Effector CD8-positive, alpha-beta T cell (primary cell): Measurements from ENCODE around the gene VPS37D.
A peak's percentile ranks its signal among the peaks of the same experiment; 100 is the strongest.
"Not testable (repeated sequence)": the region's sequence is repeated elsewhere in the genome, so short reads cannot be mapped to it uniquely, and the experiment has no call there.

Source experiments
- DNase-seq: peaks from one replicate; lab custom pipeline; 2025; lab: John Stamatoyannopoulos, UW

VPS37D gene

DNA sequence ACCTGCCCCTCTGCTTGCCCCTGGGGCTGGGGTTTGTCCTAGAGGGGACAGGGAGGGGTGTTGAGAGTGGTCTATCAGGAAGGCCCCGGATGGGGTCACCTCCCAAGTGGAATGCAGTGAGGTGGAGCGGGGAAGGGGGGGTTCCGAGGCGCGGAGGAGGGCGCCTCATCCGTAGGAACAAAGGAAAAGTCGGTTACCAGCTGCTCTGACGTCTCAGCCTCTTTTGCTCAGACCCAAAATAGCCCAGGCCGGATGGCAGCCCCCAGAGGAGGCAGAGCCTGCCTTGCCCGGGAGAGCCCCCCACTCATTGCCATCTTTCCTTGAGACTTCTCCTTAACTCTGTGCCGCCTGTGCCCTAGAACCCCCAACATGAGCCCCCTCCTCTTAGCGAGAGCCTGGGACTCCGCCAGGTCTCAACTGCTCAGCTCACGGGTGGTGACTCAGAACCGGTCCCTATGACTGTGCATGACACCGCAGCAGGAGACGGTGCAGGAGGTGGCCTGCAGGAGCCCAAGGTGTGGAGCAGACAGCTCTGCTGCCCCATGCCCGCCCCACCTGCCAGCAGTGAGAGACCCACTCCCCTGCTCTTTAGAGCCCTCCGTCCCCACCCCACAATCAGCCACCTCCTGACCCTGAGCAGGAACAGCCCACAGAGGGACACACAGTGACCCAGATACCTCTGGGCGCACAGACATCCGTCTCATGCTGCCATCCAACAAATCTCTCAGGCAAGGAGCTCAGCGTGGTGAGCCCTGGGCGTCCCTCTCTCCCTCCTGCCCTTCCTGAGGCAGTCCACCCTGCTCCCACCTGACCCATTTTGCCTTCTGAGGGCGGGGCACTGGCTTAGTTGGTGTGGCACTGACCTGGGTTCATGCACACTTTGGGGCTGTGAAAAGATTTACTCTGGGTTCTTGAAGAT lies 38.8 kb downstream of the VPS37D start:
- DNase-seq, result no peak

DNA sequence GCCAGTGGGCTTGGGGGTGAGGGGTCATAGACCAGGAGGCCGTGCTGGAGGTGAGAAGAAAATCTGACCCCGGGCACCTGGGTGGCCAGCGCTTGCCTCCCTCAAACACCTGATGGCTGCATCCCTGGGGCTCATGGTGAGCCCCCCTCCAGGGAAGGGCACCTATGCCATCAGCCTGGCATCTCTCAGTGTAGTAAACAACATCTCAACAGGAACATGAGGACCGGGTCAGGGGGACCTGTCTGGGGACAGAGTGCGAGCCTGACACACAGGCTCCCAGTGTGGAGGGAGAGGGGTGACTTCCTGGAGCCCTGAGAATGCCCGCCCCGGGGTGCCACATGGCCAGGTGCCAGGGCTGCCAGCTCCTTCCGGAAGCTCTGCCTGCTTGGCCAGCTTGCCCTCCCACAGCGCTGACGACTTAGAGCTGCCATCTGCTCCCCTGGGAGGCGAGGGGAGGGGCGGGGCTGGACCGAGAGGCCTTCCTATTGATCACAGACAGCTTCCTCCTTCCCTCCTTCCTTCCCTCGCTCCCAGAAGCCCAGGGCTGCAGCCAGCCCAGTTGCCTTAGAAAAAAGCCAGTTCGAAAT lies 39.5 kb downstream of the VPS37D start:
- DNase-seq, result peak; percentile 21

DNA sequence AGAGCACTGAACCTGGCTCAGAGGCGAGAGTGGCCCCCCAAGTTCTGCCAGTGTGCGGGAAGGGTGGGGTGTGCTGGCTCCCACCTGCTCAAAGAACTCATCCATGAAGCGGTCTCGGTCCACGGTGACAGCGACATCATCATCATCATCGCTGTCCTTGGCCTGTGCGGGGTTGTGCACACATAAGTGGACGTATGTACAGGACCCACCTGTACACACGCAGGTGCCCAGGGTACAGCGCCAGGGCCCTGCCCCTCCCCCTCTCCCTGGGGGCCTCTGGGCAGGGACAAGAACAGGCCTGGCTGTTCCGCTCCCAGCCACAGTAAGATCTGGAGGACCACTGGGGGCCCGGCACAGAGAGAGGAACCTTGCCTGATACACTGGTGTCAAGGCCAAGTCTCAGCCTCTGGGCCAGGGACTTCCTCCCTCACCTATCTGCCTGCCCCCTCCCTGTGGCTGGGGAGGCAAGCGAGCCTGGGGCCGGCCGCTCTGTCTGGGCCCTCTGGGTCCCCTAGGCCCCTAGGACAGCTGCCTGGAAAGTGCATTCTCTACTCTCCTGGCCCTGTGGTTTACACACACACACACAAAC lies 41.4 kb downstream of the VPS37D start:
- no peak for DNase-seq

DNA sequence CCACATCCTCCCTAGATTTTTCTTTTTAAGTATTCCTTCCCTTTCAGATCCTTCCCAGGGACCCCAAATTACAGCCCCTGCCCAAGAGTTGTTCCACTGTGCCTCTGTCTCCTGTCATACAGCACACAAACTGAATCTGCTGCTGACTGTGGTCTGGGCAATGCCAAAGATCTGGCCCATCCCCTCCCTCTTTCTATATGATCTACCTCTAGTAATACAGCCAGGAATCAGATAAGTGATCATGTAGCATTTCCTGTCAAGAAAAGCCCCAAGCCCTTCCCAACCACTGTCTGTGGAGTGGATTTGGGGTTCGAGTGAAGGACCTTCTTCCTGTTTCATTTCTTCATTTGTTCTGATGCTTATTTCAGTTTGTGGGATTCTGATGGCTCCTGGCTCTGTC lies 45.1 kb downstream of the VPS37D start:
- no peak for DNase-seq

DNA sequence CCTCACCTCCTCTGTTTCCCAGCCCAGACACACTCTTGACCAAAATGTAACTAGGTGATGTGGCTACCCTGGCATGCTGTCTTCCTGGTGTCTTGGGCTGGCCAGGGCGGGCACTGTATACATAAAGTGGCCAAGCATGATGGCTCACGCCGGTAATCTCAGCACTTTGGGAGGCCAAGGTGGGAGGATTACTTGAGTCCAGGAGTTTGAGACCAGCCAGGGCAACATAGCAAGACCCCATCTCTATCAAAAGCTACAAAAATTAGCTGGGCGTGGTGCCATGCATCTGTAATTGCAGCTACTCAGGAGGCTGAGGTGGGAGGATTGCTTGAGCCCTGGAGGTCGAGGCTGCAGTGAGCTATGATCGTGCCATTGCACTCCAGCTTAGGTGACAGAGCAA lies 45.7 kb downstream of the VPS37D start:
- DNase-seq, result not testable (repeated sequence)

DNA sequence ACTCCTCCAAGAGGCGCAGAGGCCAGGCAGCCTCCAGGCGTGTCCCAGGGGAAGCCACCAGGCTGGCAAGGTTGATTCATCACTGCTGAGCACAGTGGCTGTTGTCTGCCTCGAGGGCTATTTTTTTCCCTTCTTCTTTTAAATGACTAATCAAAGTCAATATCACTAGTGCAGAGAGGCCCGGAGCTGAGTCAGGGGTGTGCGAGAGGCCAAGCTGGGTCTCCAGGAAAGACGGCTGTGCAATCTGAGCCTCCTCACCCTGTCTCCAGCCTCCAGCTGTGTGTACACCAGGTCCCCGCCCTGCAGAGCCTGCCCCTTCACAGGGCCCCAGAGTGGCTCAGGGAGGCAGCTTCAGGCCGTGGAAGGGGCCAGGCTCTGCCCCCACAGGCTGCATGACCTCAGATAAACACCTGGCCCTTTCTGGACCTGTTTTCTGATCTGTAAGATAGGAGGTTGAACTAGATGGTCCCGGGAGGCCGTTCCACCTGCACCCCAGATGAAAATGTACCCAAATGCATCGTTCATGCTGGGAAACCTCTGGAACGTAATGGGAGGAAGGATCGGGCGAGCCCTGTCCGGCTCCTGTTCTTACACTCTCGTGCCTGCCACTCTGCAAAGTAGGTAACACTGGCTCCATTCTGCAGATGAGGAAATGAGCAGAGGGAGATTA lies 48.2 kb downstream of the VPS37D start:
- DNase-seq, result no peak

DNA sequence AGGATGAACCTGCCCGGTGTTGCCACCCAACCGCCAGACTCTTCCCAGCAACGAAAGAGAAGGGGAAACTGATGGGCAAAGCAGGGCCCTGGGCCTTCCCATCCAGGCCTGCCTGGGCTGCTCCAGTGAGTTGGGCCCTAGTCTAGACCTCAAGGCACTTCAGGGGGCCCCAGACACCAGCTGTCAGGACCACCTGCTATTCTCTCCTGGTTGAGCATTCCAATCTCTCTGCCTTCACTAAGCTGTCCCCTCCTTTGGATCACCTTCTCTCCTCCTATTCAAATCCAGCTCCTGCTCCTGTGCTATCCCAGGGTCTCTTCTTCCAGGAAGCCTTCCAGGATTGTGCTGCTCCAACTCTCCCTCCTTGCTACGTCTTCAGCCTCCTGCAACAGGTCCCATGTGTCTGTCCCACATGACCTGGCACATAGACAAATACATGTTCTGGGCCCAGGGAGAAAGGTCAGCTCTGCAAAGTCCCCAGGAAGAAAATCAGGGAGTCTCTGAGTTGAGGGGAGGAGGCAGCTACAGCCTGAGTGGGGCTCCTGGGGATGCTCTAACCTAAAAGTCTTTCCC lies 48.8 kb downstream of the VPS37D start:
- no peak for DNase-seq

DNA sequence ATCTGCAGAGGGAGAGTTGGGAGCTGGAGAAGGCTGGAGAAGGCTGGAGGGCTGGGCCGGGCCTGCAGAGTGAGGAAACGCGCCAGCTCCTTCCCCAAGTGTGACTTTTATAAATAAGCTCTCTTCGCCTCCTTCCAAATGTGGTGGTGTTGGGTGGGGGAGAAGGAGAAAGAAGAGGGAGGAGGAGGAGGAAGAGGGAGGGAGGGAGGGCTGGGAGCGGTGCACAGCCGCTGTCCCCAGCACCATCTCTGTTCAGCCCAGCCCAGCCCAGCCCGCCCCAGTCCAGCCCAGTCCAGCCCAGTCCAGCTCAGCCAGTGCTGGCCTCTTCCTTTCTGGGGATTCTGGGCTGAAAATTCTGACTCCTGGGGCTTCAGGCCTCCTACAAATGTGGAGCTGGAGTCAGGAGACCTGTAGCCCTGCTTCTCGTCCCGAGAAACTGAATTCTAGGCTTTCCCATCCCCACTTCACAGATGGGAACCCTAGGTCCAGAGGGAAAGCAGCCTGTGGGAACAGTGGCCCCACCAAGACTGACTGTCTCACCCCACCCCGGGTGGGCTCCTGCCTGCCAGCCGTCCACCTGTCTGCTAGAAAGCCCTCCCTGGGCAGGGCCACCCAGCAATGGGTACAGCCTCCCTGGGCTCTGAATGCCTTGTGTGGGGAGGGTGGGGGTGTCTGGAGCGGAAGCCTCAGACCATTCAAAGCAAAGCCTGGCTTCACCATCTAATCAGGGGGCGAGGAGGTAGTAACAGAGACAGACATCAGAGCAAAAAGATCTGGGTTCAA lies 49.6 kb downstream of the VPS37D start:
- DNase-seq, result no peak

DNA sequence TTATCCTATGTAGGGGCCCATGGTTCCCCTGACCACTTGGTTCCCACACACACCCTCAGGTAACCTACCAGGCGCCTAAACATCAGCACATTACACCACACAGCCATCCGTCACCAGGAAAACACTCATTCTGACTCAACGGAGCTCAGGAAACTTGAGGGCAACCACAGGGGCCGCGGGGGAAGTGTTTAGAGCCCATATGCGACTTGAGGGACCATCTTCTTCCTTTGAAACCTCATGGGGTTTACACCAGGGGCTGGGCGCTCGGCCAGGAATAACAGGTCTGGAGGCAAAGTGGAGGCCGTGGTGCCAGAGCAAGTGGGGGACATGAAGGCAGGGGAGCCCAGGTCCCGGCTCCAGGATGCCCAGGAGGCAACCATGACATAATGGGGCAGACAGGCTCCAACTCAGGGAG lies 50.4 kb downstream of the VPS37D start:
- DNase-seq, result peak; percentile 39

DNA sequence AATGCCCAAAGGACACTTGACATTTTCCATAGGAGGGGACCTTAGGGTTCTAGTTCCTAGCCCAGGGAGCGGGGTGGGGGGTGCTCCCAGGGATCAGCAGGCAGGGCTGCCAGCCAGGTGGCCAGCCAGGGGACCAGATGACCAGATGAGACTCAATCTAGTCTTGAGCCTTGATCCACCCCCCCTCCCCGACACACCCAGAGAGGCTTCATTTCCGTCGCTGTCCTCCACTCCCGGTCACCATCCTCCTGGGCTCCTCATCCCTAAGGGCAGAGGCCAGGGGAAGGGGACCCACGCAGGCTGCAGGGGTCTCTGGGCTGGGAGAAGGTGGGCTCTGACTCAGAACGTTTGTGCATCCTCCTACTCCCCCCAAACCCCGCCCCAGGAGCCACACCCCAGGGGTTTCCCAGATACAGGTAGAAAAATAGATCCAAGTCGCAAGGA lies 50.8 kb downstream of the VPS37D start:
- DNase-seq, result no peak

DNA sequence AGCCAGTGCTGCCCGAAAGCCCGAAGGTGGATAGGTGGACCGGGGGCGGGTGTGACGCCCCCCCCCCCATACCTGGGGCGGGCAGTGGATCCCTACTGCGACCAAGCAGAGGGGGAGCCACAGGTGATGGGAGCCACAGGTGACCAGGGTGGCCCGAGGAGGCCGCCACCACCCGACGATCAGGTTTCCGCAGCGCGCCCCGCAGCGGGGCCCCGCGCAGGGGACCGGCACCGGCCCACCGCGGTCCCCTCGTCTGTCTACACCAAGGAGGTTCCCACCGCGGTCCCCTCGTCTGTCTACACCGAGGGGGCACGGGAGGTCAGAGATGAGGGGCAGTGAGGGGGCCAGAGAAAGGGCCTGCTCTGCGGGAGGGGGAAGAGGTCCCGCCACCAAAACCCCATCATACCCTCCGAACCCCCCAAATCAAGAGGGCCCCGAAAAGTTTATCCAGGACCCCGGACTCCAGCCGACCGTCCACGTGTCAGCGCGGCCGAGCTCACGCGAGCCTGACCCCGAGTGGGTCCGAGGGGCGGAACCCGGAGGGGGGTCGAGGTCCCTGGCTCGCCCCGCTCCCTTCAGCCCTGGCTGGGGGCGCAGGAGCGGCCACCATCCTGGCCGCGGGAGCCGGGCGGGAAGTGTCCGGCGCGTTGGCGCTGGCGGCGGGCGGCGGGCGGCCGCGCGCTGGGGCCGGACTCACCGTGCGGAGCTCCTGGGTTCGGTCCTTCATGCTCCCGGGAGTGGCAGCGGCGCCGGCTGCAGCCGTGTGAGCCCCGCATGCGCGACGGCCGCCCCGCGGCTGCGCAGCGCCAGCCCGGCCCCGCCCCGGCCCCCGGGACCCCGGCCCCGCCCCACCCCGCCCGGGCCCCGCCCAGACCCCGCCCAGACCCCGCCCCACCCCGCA lies 51.5 kb downstream of the VPS37D start, which contains the start of gene STX1A:
TSS of gene STX1A (minus strand) at position 765 of the 901 bp plus-strand sequence. CDS start at position 727, 38 bp downstream.
- DNase-seq, result peak; percentile 61

DNA sequence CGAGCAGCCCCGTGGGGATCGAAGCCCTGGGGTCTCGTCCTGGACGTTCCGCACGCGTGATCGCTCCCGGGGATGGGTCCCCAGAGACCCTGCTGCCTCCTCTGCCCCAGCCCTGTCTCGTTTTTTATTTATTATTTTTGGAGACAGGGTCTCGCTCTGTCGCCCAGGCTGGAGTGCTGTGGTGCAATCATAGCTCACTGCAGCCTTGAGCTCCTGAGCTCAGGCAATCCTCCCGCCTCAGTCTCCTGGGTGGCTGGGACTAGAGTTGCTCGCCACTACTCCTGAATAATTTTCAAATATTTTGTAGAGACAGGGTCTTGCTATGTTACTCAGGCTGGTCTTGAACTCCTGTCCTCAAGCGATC lies 52.2 kb downstream of the VPS37D start:
- no peak for DNase-seq

DNA sequence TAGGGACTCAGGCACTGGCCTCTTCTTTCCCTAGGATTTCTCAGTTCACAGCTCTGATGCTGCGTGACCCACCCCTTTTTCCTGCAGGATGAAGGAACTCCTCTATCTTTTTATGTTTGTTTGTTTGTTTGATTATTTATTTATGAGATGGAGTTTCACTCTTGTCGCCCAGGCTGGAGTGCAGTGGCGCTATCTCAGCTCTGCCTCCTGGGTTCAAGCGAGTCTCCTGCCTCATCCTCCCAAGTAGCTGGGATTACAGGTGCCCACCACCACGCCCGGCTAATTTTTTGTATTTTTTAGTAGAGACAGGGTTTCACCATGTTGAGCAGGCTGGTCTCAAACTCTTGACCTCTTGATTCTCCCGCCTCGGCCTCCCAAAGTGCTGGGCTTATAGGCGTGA lies 52.8 kb downstream of the VPS37D start:
- DNase-seq, result not testable (repeated sequence)

DNA sequence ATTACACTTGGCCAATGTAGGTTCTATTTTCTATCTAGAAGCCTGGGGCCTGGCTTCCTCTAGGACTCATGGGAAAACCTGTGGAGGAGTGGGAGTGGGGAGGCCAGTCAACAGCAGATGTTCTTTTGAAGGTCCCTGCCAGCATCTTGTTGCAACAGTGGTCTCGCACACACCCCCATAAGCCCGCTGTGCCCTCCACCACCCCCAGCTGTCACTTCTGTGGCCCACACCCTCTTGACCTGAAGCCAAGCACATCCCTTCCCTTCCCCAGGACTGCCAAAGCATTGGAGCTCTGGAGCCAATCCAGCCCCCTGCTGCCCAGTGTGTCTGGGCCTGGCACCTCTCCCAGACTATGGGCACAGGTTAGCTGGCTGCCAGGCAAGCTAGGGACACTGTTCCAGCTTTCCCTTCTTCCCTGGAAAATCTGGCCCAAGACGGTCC lies 53.8 kb downstream of the VPS37D start:
- DNase-seq, result no peak
